UCSD-AML1 (cell line): ENCODE results near the gene DYRK3.
"Not testable (repeated sequence)": the region's sequence is repeated elsewhere in the genome, so short reads cannot be mapped to it uniquely, and the experiment has no call there.

Experiments
- DNase-seq: peaks from one replicate; lab custom pipeline; 2025; ENCODE audit not compliant: unreplicated experiment; lab: John Stamatoyannopoulos, UW

DYRK3 gene

GRCh38 chr1:206628916-206629315, 6.4 kb upstream of the DYRK3 start:
- no peak for DNase-seq

- peak; percentile 40 for DNase-seq
Measured at GRCh38 chr1:206631085-206631509, 4.2 kb upstream of the DYRK3 start.

- no peak for DNase-seq
Measured at GRCh38 chr1:206633708-206634121, 1.6 kb upstream of the DYRK3 start.

- peak; percentile 81 for DNase-seq
Measured at GRCh38 chr1:206634365-206635079, 814 bp upstream of the DYRK3 start.

- DNase-seq = no peak
Measured at GRCh38 chr1:206635978-206636345, 626 bp downstream of the DYRK3 start.

- no peak for DNase-seq
Measured at GRCh38 chr1:206636671-206637070, 1.3 kb downstream of the DYRK3 start.

GRCh38 chr1:206637605-206638004, 2.3 kb downstream of the DYRK3 start:
- DNase-seq = no peak

GRCh38 chr1:206642074-206642473, 6.7 kb downstream of the DYRK3 start:
- DNase-seq = not testable (repeated sequence)

- no peak for DNase-seq
Measured at GRCh38 chr1:206643118-206643698, 7.9 kb downstream of the DYRK3 start.

GRCh38 chr1:206646504-206646903, 11.2 kb downstream of the DYRK3 start:
- DNase-seq = no peak

- DNase-seq = no peak
Measured at GRCh38 chr1:206647224-206647623, 11.9 kb downstream of the DYRK3 start.

- no peak for DNase-seq
Measured at GRCh38 chr1:206649261-206649921, 14.1 kb downstream of the DYRK3 start.

GRCh38 chr1:206651014-206651413, 15.7 kb downstream of the DYRK3 start:
- DNase-seq = no peak

GRCh38 chr1:206651958-206652890, 16.9 kb downstream of the DYRK3 start:
- DNase-seq = no peak

- DNase-seq = no peak
Measured at GRCh38 chr1:206653715-206654459, 18.6 kb downstream of the DYRK3 start.

GRCh38 chr1:206654828-206655227, 19.5 kb downstream of the DYRK3 start:
- DNase-seq = no peak

GRCh38 chr1:206655471-206655882, 20.1 kb downstream of the DYRK3 start:
- no peak for DNase-seq

- DNase-seq = no peak
Measured at GRCh38 chr1:206656936-206657335, 21.6 kb downstream of the DYRK3 start.

GRCh38 chr1:206657751-206658150, 22.4 kb downstream of the DYRK3 start:
- DNase-seq = no peak

- peak; percentile 79 for DNase-seq
Measured at GRCh38 chr1:206658264-206658980, 23.1 kb downstream of the DYRK3 start.
